Measurements from ENCODE around the gene ARHGAP33. TPM values are rescaled to one million over a fixed set of nuclear protein-coding genes. Genes with fewer than 3 reads are reported as not detected.

The ARHGAP33 gene
- total RNA-seq, 1 experiment from 2014 or later = 19.5 TPM

DNA sequence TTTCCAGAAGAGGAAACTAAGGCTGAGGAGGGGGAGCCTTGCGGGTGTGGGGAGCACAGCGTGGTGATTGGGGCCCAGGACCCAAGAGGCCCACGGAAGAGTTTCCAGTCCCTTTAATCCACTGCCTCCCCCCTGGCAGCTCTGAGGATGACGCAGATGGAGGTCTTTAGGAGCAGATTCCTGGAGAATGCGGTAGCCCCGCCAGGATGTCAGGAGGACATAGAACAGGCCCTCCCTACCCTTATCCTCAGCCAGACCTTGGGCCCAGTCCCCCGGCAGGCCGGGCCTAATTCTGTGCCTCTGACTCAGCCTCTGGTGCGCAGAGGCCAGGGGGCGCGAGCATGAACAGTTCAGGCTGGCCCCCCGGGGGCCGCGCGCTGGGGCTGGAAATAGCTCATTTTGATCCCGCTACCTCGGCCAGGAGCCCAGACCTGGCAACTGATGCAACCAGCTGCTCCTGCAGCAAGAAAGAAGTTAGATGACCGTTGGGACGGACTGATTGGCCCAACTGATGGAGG, 18.1 kb upstream of the ARHGAP33 start:
- H3K9me3 Mint-ChIP-seq = no peaks in the 10 kb centered on the region
- no peaks in the 10 kb centered on the region for H3K9me3 ChIP-seq (ENCODE audit: control insufficient read depth, low read depth, low read length)
- H3K14ac ChIP-seq (ENCODE audit: insufficient read depth, low read length) = peak overlapping the region; percentile 33; the same call in 1 of the 2 replicates
- H2BK15ac ChIP-seq (ENCODE audit: low read depth, low read length) = no peak overlapping the region
- H3K27me3 ChIP-seq (ENCODE audit: insufficient read depth, low read length) = no peaks in the 10 kb centered on the region
- no peak overlapping the region for H3K27ac ChIP-seq (ENCODE audit: insufficient read length, low read depth, low read length)
- H3K56ac ChIP-seq (ENCODE audit: insufficient read length, low read depth, low read length) = no peak overlapping the region
- no peak overlapping the region for H3K9ac ChIP-seq (ENCODE audit: extremely low read depth, insufficient read length, low read length)
- H2BK20ac ChIP-seq (ENCODE audit: low read depth, low read length, poor library complexity, severe bottlenecking) = no peak overlapping the region
- H3K23ac ChIP-seq (ENCODE audit: insufficient read length, low read depth, low read length) = no peak overlapping the region
- no peak overlapping the region for H2BK12ac ChIP-seq (ENCODE audit: insufficient read length, low read depth, low read length)
- no peaks in the 10 kb centered on the region for H3K4me1 ChIP-seq (ENCODE audit: insufficient read depth, low read length)
- H3K4me3 Mint-ChIP-seq = peak overlapping the region; percentile 91 to 95
- no peak overlapping the region for H2AFZ ChIP-seq (ENCODE audit: low read length)
- no peak for DNase-seq
- H3K4me2 ChIP-seq (ENCODE audit: insufficient read depth, insufficient read length, low read length) = peak overlapping the region; percentile 43
- no peak overlapping the region for H2BK120ac ChIP-seq (ENCODE audit: low read depth, low read length, poor library complexity, severe bottlenecking)
- H3T11ph ChIP-seq (ENCODE audit: low read length) = no peak overlapping the region
- H3K27me3 Mint-ChIP-seq (ENCODE audit: low read depth) = peaks cover 7% of the 10 kb centered on the region
- peak overlapping the region; percentile 68 to 87 (median 86); a peak in 4 of 7 replicates for H3K27ac Mint-ChIP-seq
- no peak overlapping the region for H2BK5ac ChIP-seq (ENCODE audit: insufficient read length, low read length)
- peaks cover 5 to 27% (median 24%) of the 10 kb centered on the region in 3 experiments; a peak in 6 of 7 replicates for H3K36me3 Mint-ChIP-seq (ENCODE audit: insufficient read depth in 1 of 3, low read depth in 3 of 3)
- H3K4me1 Mint-ChIP-seq = peaks cover 12 to 23% of the 10 kb centered on the region in 2 experiments
- TF ChIP-seq, protein P1, sequence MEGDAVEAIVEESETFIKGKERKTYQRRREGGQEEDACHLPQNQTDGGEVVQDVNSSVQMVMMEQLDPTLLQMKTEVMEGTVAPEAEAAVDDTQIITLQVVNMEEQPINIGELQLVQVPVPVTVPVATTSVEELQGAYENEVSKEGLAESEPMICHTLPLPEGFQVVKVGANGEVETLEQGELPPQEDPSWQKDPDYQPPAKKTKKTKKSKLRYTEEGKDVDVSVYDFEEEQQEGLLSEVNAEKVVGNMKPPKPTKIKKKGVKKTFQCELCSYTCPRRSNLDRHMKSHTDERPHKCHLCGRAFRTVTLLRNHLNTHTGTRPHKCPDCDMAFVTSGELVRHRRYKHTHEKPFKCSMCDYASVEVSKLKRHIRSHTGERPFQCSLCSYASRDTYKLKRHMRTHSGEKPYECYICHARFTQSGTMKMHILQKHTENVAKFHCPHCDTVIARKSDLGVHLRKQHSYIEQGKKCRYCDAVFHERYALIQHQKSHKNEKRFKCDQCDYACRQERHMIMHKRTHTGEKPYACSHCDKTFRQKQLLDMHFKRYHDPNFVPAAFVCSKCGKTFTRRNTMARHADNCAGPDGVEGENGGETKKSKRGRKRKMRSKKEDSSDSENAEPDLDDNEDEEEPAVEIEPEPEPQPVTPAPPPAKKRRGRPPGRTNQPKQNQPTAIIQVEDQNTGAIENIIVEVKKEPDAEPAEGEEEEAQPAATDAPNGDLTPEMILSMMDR (conservative IDR thresholded peaks at IDR 0.05) = no peak
- H4K5ac ChIP-seq (ENCODE audit: insufficient read length, low read depth, low read length) = no peak overlapping the region
- no peaks in the 10 kb centered on the region for H3K79me2 ChIP-seq (ENCODE audit: insufficient read depth, low read length)
- no peak overlapping the region for H2AK5ac ChIP-seq (ENCODE audit: insufficient read length, low read length)
- H3K4ac ChIP-seq (ENCODE audit: low read depth, low read length) = no peak overlapping the region
- H3K79me1 ChIP-seq (ENCODE audit: insufficient read depth, low read depth, low read length, poor library complexity, severe bottlenecking) = no peaks in the 10 kb centered on the region
- H3K18ac ChIP-seq (ENCODE audit: insufficient read length, low read depth, low read length) = no peak overlapping the region
- H3K23me2 ChIP-seq (ENCODE audit: insufficient read length, low read depth, low read length, poor library complexity, severe bottlenecking) = peaks cover 15% of the 10 kb centered on the region
- WGBS (ENCODE audit: extremely low coverage, insufficient read length, low lambda C conversion rate) = no CpG with 5 or more reads among the region's 19 CpGs
- H4K8ac ChIP-seq (replicated peaks; ENCODE audit: insufficient read length, low read depth, low read length) = no peak overlapping the region
- no peak overlapping the region for H4K91ac ChIP-seq (ENCODE audit: insufficient read length, low read depth, low read length)
- no peaks in the 10 kb centered on the region for H4K20me1 ChIP-seq (ENCODE audit: control insufficient read depth, insufficient read depth, insufficient read length)

Measured in H9 (cell line).